Kasumi-1 (cell line): Measurements from ENCODE around the gene MEGF10.

Experiments
- DNase-seq, 2 experiments: peaks; one replicate each; lab custom pipeline; 2025; lab: John Stamatoyannopoulos, UW

The MEGF10 gene

DNA sequence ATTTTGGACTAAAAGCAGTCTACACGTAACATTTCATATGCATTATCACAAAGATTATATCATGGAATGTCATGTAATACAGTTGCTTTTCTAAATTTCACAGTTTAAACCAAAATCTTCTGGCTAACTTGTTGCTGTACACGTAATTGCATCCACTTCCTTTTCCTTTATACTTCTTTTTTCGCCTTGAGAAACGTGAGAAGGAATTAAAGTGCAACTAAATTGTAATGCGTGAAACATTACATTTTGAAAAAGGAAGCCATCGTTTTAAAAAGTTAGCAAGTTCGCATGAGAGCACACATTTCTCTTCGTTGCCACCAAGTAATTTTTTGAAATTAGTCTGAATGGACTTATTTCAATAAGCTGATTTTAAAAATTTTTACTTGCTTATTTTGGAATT, 80.0 kb downstream of the MEGF10 start:
- no peak for DNase-seq

DNA sequence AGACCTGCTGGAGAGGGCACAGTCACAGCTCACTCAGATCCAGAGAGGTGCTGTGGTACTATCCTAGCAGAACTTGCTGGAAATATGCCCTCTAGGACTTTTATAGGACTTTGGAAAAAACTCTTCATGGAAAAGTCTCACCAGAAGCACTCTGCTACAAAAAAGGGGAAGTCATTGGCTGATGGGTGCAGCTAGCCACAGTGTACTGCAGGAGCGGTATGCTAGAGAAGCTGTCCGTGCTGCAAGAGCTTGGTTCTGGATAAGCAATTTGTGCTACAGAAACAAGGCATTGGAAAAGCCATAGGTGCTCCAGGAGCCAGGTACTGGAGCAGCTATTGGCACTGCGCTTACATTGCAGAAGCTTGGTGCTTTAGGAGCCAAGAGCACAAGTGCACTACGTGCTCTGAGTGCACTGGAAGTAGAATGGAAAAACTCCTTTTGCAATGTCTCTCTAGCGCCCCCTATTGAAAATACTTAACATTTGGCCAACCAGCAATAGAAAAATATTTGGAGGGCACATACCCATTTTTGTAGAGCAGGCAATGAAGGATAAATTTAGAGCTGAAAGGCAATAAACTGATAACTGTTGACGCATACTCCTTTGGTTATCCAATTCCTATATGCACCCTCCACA, 83.4 kb downstream of the MEGF10 start:
- DNase-seq, result peak; percentile 87 to 93

DNA sequence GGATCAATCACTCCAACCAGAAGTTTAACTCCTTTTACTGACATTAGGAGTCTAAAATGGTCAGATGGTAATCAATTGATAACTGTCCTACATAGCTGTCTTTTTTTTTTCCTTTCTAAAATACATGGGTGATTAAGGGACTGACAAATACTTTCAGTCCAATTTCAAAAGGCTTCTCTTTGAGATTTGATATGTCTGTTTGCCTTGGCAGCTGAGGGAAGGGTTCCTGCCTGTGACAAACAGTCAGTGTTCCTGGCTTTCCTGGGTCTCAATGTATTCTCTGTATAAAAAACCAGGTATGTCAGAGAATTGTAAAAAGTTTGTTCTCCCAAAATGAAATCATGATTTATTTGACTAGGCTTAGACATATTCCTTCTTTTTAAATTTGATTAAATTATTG, 84.5 kb downstream of the MEGF10 start:
- DNase-seq, result no peak

DNA sequence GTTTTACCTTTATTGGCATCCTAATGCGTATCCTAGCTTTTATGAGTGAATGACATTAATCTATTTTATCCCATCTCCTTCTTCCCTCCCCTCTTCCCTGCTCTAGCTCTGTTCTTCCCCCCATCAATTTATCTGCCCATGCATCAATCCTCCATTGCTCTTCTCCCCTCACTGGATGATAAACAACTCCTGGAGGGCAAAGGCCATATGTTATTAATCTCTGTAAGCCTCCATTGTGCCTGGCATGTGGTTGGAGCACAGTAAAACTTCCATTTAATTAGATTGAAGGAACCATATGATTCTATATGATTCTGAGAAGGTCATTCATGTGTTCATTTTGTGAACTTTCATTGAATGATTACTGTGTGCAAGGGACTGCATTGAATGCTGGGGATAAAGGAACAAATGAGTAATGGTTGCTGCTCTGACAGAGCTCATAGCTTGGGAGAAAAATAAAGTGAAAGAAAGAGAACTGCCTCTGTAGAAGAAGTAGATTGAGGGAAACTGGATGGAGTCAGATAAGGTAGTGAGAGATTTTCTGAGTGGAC, 85.0 kb downstream of the MEGF10 start:
- no peak for DNase-seq

DNA sequence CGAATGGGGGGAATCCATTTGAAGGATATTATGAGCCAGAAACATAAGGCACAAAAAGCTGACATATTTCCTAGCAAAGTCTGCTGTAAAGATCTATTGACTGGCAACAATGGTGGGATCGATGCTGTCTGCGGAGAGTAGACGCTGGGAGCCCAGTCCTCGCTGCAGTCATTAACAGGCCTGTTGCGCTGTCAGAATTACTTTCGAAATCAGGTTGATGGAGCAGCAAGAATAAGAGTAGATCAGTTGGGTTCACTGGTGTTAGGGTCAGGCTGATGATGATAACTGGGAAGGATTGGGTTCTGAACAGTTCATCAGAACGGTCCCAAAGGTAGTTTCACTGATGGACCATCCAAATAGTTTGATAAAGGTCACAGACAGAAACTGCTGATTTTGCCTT, 87.1 kb downstream of the MEGF10 start:
- no peak for DNase-seq

DNA sequence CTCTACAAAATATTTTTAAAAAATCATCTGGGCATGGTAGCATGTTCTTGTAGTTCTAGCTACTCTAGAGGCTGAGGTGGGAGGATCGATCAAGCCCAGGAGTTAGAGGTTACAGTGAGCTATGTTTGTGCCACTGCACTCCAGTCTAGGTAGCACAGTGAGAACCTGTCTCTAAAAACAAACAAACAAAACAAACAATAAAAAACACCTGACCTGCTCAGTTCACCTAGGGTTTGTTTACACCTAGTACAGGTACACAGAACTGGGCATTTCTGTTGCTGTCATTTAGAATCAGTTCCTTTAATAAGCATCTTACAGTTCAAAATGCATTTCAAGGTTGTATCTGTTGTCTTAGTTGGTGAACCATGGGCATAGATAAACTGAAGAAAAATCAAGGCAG, 95.3 kb downstream of the MEGF10 start:
- DNase-seq, result no peak

DNA sequence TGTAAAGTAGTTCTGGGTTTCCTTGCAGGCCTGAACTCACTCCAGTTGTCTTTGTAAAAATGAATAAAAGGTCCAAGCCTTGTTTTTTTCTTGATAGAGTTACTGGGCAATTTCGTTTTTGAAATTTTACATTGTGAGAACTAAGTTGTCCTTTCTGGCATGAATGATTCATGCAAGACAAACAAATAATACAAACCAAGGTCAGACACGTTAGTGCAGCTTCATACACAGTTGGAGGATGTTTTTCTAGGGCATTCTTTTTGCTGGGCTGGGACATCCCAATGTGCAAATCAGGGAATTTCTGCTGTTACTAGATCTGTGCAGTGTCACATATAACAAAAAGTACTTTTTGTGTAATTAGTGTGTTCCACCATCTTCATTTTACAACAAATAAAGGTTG, 96.0 kb downstream of the MEGF10 start:
- no peak for DNase-seq

DNA sequence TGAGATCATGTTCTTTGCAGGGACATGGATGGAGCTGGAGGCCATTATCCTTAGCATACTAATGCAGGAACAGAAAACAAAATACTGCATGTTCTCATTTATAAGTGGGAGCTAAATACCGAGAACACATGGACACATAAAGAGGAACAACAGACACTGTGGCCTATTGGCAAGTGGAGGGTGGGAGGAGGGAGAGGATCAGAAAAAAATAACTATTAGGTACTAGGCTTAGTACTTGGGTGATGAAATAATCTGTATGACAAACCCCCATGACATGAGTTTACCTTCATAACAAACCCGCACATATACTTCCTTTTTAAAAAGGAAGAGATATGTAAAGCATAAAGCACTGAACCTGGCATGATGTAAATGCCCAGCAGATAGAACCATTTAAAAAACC, 99.0 kb downstream of the MEGF10 start:
- peak; percentile 3 to 4 for DNase-seq

DNA sequence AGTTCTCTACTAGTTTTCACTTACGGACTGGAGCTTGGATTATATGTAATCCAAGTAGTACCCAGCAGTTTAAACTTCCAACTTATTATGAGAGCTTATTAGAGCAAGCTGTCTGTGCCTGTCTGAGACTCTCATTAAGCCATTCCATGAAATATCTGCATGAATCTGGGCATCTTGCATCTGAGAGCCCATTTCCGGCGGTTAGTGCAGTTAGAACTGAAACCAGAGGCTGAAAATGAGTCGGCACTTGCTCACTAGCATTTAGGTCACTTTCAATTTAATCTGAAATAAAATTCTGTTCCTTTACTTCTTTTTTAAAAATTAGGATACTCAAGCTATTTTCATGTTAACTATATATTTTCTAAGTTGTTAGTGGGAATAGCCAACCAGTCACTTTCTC, 102.2 kb downstream of the MEGF10 start:
- DNase-seq, result no peak

DNA sequence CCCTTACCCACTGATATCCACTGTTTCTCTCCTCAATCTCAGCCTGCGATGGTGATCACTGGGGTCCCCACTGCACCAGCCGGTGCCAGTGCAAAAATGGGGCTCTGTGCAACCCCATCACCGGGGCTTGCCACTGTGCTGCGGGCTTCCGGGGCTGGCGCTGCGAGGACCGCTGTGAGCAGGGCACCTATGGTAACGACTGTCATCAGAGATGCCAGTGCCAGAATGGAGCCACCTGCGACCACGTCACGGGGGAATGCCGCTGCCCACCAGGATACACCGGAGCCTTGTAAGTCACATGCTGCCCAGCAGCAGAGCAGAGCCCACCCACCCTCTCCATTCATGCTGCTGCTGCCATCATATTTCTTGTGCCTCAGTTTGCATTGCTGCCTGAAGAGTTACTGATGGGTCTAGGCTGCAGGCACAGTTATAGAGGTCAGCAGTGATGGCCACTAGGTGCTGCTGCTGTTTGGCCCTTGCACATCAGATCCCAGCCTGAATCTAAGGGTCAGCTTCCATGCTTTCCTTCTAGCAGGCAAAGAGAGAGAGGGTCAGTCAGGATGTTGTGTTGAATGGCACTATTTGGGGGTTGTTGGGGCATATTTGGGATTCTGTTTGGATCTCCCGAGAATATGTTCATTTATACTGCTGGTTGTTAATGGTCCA, 106.0 kb downstream of the MEGF10 start:
- DNase-seq, result no peak

DNA sequence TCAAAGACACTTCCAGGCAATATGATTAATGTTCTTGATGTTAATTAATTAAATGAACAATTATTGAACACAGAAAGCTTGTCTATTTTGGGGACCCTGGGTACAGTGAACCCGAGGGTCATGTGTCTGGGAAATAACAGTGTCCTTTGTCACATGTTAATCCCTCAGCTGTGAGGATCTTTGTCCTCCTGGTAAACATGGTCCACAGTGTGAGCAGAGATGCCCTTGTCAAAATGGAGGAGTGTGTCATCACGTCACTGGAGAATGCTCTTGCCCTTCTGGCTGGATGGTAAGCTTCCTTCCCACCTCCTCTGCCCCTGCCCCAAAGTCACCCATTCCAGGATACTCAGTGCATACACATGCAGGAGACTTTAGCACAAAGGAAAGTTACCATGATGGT, 107.9 kb downstream of the MEGF10 start:
- DNase-seq, result no peak

DNA sequence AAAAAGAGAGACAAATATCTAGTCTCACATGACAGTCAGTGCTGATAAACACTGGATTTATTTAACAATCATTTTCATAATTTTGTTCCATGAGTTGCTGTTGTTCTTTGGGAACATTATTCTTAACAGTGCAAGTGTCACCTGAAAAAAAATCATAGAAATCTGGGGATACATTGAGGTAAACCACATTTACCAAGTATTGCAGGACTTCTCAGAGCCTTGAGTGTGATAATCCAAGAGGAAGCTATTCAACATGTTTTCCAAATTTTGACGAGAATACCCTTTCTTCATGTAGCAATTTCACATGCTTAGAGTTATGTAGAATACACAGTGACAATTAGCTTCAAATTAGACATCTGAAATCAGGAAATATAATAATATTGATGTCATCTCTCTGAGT, 108.5 kb downstream of the MEGF10 start:
- DNase-seq, result no peak

DNA sequence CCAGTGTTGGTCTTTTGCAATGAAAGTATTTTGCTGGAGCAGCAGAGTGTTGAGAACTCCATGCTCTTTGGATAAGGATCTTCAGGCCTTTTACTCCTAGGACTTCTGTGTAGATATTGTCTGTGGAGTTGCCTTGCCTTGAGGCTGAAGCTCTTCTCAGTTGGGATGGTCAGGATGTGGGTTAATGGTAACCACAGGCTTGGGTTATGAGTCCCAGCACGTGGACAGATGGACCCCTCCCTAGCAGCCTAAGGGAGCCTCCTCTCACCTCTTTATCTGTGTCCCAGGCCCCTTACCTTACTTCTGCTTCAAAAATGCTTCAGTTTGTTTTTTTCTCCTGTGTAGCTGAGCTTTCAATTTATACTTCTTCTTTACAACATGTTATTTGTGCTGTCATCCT, 109.9 kb downstream of the MEGF10 start:
- DNase-seq, result peak in 1 of 2 experiments; percentile 20

DNA sequence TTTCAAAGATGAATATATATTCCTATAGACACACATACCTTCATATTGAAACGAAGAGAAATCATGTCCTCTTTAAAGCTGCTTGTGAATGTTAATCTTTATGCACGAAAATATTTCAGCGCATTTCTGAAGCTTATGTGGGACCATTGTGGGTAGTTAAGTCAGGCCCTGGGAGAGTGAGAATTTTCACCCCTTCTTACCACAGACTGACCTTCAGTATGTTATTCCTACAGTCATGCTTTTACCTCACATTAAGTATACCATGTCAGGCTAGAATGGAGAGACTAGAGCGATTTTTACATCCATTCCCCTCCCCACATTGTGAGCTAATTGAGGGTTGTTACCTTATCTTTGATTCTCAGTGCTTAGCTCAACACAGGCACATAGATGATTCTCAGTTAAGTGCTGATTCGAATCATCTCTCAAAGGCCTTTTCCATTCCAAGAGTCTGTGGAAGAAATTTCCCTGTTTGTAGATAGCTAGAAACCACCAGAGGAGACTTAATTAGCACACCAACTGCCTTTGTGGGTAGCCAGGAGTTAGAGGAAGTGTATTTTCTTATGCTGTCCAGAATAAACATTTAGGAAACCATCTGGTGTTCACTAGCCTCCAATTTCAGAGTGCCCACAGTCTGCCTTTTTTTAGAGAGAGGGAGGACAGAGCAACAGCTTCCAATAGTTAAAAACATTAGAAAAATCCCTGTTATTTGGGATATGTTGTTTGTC, 110.5 kb downstream of the MEGF10 start:
- peak; percentile 75 to 81 for DNase-seq

DNA sequence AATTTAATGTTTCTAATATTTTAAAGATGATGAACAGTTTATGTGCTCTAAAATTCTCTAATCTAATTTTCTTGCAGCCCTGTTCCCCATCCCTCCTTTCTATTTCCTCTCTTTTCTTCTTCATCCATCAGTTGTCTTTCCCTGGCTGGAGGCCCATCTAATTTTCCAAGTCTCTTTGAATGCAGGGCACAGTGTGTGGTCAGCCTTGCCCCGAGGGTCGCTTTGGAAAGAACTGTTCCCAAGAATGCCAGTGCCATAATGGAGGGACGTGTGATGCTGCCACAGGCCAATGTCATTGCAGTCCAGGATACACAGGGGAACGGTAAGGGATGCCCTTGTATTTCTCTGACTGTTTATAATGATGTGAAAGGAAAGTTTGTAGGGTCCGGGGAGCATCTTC, 111.8 kb downstream of the MEGF10 start:
- DNase-seq, result no peak

DNA sequence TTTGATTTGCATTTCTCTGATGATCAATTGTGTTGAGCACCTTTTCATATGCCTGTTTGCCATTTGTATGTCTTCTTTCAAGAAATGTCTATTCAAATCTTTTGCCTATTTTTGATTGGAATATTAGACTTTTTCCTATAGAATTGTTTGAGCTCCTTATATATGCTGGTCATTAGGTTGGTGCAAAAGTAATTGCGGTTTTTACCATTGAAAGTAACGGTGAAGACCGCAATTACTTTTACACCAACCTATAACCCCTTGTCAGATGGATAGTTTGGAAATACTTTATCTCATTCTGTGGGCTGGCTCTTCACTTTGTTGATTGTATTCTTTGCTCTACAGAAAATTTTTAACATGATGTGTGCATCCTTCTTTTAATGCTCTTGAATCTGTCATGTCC, 113.6 kb downstream of the MEGF10 start:
- DNase-seq, result no peak

DNA sequence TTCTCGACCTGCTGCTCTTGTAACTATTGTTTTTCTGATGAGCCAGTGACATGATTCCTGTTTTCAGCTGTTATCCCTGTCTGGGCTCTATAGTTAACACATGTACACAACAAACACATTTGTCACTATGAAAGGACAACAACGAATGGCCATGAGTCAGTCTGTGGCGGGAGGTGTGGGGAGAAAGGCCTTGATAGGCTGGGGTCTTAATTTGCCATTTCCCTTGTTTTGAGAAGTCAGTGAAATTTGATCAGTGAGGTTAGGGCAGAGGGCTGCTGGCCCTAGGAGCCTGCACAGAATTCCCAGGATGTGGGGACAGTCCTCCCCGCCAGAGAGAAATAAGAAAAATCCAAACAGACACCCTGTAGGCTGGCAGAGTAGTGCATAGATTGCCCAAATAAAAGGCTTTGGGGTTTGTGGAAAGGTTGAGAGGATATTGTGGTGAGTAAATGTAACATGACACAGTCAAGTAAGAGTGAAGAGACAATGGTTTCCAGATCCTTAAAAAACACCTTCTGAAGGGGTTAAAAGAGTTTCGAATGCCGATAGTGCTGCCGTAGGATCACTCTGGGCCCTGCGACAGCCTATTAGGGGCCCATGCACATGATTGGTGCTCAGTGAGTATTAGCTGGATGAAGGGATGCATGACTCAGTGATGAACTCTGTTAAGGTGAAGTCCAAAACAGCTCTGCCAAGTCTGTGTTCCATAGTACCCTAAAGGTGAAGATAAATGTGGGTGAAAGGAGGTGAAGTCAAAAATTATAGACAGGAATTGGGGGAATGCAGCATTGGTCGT, 115.9 kb downstream of the MEGF10 start:
- DNase-seq, result no peak

DNA sequence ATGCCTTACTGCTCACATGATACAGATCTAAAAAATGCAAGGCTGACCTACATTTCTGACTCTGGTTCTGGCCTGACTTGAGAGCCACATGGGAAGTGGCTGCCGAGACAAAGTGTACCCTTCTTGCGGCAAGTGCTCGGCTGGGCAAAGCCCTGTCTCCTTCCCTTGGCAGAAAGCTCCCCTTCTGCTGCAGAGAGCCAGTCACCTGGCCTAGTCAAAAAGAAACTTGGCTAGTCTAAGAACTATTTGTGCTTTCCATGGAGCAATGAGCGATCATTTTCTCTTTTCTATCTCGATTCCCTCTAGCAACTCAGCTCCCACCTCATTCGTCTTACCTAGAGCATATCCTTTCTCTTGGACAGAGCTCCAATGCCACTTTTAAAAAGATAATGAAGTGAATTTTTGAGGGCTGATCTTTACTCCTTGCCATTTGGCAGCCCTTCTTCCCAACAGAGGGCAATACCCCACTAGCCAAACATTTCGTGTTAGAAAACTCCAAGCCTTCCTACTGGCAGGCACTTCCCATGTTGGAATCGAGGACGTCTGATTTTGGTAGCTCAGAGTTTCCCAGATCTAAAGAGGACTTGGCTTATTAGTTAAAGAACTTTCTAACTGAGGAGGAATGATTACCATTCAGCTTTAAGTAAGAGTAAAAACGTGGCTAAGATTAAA, 118.8 kb downstream of the MEGF10 start:
- DNase-seq, result no peak

DNA sequence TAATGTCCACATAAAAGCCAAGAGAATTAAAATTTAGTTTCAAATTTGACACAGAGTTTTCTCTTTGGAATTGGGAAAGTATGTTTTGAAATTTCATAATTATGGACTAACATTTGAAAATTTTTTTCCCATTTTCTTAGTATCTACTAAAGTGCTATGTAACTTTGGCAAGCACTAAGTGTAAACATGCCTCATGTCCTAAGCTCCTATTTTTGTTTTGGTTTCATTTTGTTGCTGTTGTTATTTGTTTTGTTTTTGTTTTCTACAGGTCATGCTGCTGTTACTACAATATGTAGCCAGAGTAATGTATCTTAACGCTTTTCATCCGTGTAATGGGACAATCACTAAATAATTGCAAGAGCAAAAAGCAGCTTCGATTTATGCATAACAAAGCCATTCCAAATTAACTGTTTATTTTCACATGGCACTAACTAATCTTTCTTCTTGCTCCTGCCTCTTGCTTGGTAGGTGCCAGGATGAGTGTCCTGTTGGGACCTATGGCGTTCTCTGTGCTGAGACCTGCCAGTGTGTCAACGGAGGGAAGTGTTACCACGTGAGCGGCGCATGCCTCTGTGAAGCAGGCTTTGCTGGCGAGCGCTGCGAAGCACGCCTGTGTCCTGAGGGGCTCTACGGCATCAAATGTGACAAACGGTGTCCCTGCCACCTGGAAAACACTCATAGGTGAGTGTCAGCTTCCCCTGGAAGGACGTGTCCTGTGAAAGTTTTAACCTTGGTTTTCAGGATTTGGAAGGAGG, 119.5 kb downstream of the MEGF10 start:
- DNase-seq, result no peak

DNA sequence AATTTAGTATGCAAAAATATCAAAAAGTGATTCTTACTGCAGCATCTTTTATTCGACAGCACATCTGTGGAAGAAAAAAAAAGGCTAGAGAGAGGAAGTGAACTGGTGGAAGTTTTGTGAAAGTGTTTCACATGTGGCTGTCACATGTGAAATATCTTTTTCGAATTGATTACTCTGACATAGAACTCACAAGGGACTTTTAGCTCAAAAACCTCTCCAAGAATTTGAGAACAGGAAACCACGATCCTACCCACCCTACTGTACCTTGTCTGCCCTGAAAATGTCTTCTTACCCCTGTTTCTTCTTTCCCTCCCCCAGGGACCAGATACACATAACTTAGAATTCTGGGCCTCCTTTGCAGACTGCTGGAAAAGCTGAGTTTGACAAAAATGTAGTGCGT, 120.4 kb downstream of the MEGF10 start:
- DNase-seq, result peak; percentile 5 to 24

DNA sequence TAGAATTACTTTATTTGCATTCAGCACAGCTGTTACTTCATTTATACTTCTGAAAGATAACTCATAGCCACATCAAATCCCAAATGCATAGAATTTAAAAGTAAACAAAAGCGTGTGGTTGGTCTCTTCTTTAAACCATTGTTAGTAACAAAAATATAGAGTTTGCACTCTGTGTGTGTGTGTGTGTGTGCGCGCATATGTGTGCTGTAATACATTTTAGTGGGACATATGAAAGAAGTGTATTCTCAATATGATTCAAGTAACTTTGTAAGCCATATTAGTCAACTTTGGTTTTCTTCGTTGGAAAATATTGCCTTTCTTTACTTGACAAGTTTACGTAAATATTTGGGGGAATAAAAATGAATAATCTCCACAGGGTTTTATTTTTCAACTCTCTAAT, 120.8 kb downstream of the MEGF10 start:
- no peak for DNase-seq
